Measurements from ENCODE around the gene ABHD1. TPM values are rescaled to one million over a fixed set of nuclear protein-coding genes. Genes with fewer than 3 reads are reported as not detected.

ABHD1 gene
- total and polyA plus RNA-seq, 4 donors: 0.08 to 0.74 (median 0.14) TPM

DNA sequence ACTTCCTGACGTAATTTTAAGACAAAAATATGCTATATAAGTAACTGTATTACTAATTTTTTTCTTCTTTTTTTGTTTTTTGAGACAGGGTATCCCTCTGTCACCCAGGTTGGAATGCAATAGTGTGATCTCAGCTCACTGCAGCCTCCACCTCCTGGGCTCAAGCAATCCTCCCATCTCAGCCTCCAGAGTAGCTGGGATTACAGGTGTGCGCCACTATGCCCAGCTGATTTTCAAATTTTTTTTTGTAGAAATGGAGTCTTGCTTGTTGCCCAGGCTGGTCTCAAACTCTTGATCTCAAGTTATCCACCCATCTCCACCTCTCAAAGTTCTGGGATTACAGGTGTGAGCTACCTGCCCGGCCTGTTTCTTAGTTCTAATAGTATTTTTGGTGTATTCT lies 54.9 kb downstream of the ABHD1 start:
- no peak overlapping the region for H3K27ac ChIP-seq (ENCODE audit: low read depth in 1 of 2, low read length in 1 of 2)
- H3K36me3 ChIP-seq (ENCODE audit: control insufficient read depth in 4 of 4, insufficient read depth in 4 of 4, low read length in 4 of 4): no peaks in the 10 kb centered on the region
- no peaks in the 10 kb centered on the region for H3K9me3 ChIP-seq (ENCODE audit: control insufficient read depth in 4 of 4, insufficient read depth in 3 of 4, low read length in 3 of 4)
- no peak overlapping the region for H3K4me3 ChIP-seq
- ATAC-seq (ENCODE audit: insufficient read depth, low FRiP score): no peak
- 89 to 95% methylated on average over 3 of the region's 3 CpGs for WGBS, 2 donors
- peaks cover 0 to 15% (median 4%) of the 10 kb centered on the region in 3 donors for H3K27me3 ChIP-seq (ENCODE audit: control insufficient read depth in 3 of 3, insufficient read depth in 3 of 3, low read length in 2 of 3)
- no peak overlapping the region for H3K9ac ChIP-seq (ENCODE audit: insufficient read depth in 1 of 2, low read length in 2 of 2)
- no peak for TF ChIP-seq CTCF (IDR thresholded peaks at IDR 0.05; ENCODE audit: control extremely low read depth, extremely low read depth)
- H3K4me1 ChIP-seq (ENCODE audit: control insufficient read depth in 5 of 5, insufficient read depth in 5 of 5, low read length in 5 of 5): no peaks in the 10 kb centered on the region
- no peak for DNase-seq

- H3K27ac ChIP-seq (ENCODE audit: low read depth in 1 of 2, low read length in 1 of 2): no peak overlapping the region
These were observed 55.9 kb downstream of the ABHD1 start for GRCh38 chr2:27179344-27180000.

More at GRCh38 chr2:27179344-27180000, 55.9 kb downstream of the ABHD1 start:
- Histone ChIP-seq H3K4me1 (ENCODE audit: control insufficient read depth in 5 of 5, insufficient read depth in 5 of 5, low read length in 5 of 5) (peaks cover 0 to 3% (median 0%) of the 10 kb centered on the region in 5 donors), H3K36me3 (ENCODE audit: control insufficient read depth in 4 of 4, insufficient read depth in 4 of 4, low read length in 4 of 4) (no peaks in the 10 kb centered on the region), H3K9ac (ENCODE audit: insufficient read depth in 1 of 2, low read length in 2 of 2) (no peak overlapping the region), H3K4me3 (no peak overlapping the region), H3K9me3 (ENCODE audit: control insufficient read depth in 4 of 4, insufficient read depth in 3 of 4, low read length in 3 of 4) (no peaks in the 10 kb centered on the region), H3K27me3 (ENCODE audit: control insufficient read depth in 3 of 3, insufficient read depth in 3 of 3, low read length in 2 of 3) (peaks cover 0 to 7% (median 4%) of the 10 kb centered on the region in 3 donors)
- ATAC-seq (ENCODE audit: insufficient read depth, low FRiP score) (no peak), DNase-seq (no peak)
- no peak for TF ChIP-seq CTCF (IDR thresholded peaks at IDR 0.05; ENCODE audit: control extremely low read depth, extremely low read depth)
- 61 to 71% methylated on average over 3 of the region's 3 CpGs for WGBS, 2 donors

Other genes starting within 250 kb of the ABHD1 start
- gene MAPRE3, start 153.2 kb upstream of the ABHD1 start, total RNA-seq: 10 to 100 TPM; 10.2 to 34.1 TPM
- gene MAPRE3, start 153.2 kb upstream of the ABHD1 start, polyA plus RNA-seq: 10 to 100 TPM; 20.4 to 41.9 TPM
- gene TMEM214, start 90.8 kb upstream of the ABHD1 start, total RNA-seq: 10 to 100 TPM; 34.3 to 99.2 TPM
- 10 to 100 TPM; 56.7 to 62.5 TPM for gene TMEM214, start 90.8 kb upstream of the ABHD1 start, polyA plus RNA-seq
- 10 to 100 TPM; 17.3 to 22.3 TPM for gene AGBL5, start 72.1 kb upstream of the ABHD1 start, total RNA-seq
- gene AGBL5, start 72.1 kb upstream of the ABHD1 start, polyA plus RNA-seq: 10 to 100 TPM in 1 of 2 donors, 1 to 10 TPM in 1; 8.6 to 11.6 TPM
- 100 to 1,000 TPM; 164 to 238 TPM for gene OST4, start 52.2 kb upstream of the ABHD1 start, total RNA-seq
- gene OST4, start 52.2 kb upstream of the ABHD1 start, polyA plus RNA-seq: 100 to 1,000 TPM; 379 to 577 TPM
- gene EMILIN1, start 45.2 kb upstream of the ABHD1 start, total RNA-seq: 100 to 1,000 TPM in 1 of 2 donors, 10 to 100 TPM in 1; 88.4 to 163 TPM
- 10 to 100 TPM; 74.1 to 98.6 TPM for gene EMILIN1, start 45.2 kb upstream of the ABHD1 start, polyA plus RNA-seq
- gene KHK, start 37.0 kb upstream of the ABHD1 start, total RNA-seq: 1 to 10 TPM; 1.6 to 7.6 TPM
- 1 to 10 TPM; 3.1 to 4.2 TPM for gene KHK, start 37.0 kb upstream of the ABHD1 start, polyA plus RNA-seq
- under 1 TPM; 0.57 to 0.89 TPM for gene CGREF1, start 4.7 kb upstream of the ABHD1 start, total RNA-seq
- gene CGREF1, start 4.7 kb upstream of the ABHD1 start, polyA plus RNA-seq: under 1 TPM; 0.55 to 0.80 TPM
- gene PREB, start 10.8 kb downstream of the ABHD1 start, total RNA-seq: 10 to 100 TPM; 30.2 to 56.8 TPM
- 10 to 100 TPM; 25.8 to 66.8 TPM for gene PREB, start 10.8 kb downstream of the ABHD1 start, polyA plus RNA-seq
- gene PRR30, start 15.6 kb downstream of the ABHD1 start, total RNA-seq: not detected
- not detected for gene PRR30, start 15.6 kb downstream of the ABHD1 start, polyA plus RNA-seq
- gene TCF23, start 25.2 kb downstream of the ABHD1 start, total RNA-seq: under 1 TPM in 1 of 2 donors, not detected in 1; 0.18 TPM
- gene TCF23, start 25.2 kb downstream of the ABHD1 start, polyA plus RNA-seq: under 1 TPM; 0.01 to 0.04 TPM
- gene ATRAID, start 88.2 kb downstream of the ABHD1 start, total RNA-seq: 100 to 1,000 TPM in 1 of 2 donors, 10 to 100 TPM in 1; 90.0 to 107 TPM
- gene ATRAID, start 88.2 kb downstream of the ABHD1 start, polyA plus RNA-seq: 100 to 1,000 TPM; 136 to 204 TPM
- 10 to 100 TPM; 12.1 to 32.5 TPM for gene SLC5A6, start 88.5 kb downstream of the ABHD1 start, total RNA-seq
- gene SLC5A6, start 88.5 kb downstream of the ABHD1 start, polyA plus RNA-seq: 10 to 100 TPM; 15.2 to 33.1 TPM
- gene CAD, start 93.6 kb downstream of the ABHD1 start, total RNA-seq: 10 to 100 TPM; 18.3 to 42.0 TPM
- gene CAD, start 93.6 kb downstream of the ABHD1 start, polyA plus RNA-seq: 10 to 100 TPM; 10.9 to 19.4 TPM
- gene SLC30A3, start 139.2 kb downstream of the ABHD1 start, total RNA-seq: under 1 TPM; 0.31 to 0.77 TPM
- under 1 TPM; 0.11 to 0.37 TPM for gene SLC30A3, start 139.2 kb downstream of the ABHD1 start, polyA plus RNA-seq
- gene DNAJC5G, start 151.6 kb downstream of the ABHD1 start, total RNA-seq: not detected
- not detected for gene DNAJC5G, start 151.6 kb downstream of the ABHD1 start, polyA plus RNA-seq
- under 1 TPM; 0.09 to 0.48 TPM for gene TRIM54, start 158.6 kb downstream of the ABHD1 start, total RNA-seq
- under 1 TPM; 0.10 to 0.16 TPM for gene TRIM54, start 158.6 kb downstream of the ABHD1 start, polyA plus RNA-seq
- gene UCN, start 184.6 kb downstream of the ABHD1 start, total RNA-seq: 1 to 10 TPM in 1 of 2 donors, under 1 TPM in 1; 0.34 to 2.0 TPM
- gene UCN, start 184.6 kb downstream of the ABHD1 start, polyA plus RNA-seq: 1 to 10 TPM in 1 of 2 donors, under 1 TPM in 1; 0.76 to 2.0 TPM
- 100 to 1,000 TPM in 1 of 2 donors, 10 to 100 TPM in 1; 42.1 to 103 TPM for gene MPV17, start 199.3 kb downstream of the ABHD1 start, total RNA-seq
- 100 to 1,000 TPM in 1 of 2 donors, 10 to 100 TPM in 1; 94.5 to 224 TPM for gene MPV17, start 199.3 kb downstream of the ABHD1 start, polyA plus RNA-seq
- 10 to 100 TPM; 46.4 to 61.8 TPM for gene GTF3C2, start 232.9 kb downstream of the ABHD1 start, total RNA-seq
- 10 to 100 TPM; 28.7 to 41.0 TPM for gene GTF3C2, start 232.9 kb downstream of the ABHD1 start, polyA plus RNA-seq
- 10 to 100 TPM; 19.6 to 37.3 TPM for gene EIF2B4, start 246.5 kb downstream of the ABHD1 start, total RNA-seq
- 10 to 100 TPM; 37.3 to 55.4 TPM for gene EIF2B4, start 246.5 kb downstream of the ABHD1 start, polyA plus RNA-seq
- gene SNX17, start 246.8 kb downstream of the ABHD1 start, total RNA-seq: 100 to 1,000 TPM in 1 of 2 donors, 10 to 100 TPM in 1; 65.8 to 129 TPM
- 100 to 1,000 TPM in 1 of 2 donors, 10 to 100 TPM in 1; 68.4 to 123 TPM for gene SNX17, start 246.8 kb downstream of the ABHD1 start, polyA plus RNA-seq